ENCODE measurements around the gene LRMDA.

The LRMDA gene

DNA sequence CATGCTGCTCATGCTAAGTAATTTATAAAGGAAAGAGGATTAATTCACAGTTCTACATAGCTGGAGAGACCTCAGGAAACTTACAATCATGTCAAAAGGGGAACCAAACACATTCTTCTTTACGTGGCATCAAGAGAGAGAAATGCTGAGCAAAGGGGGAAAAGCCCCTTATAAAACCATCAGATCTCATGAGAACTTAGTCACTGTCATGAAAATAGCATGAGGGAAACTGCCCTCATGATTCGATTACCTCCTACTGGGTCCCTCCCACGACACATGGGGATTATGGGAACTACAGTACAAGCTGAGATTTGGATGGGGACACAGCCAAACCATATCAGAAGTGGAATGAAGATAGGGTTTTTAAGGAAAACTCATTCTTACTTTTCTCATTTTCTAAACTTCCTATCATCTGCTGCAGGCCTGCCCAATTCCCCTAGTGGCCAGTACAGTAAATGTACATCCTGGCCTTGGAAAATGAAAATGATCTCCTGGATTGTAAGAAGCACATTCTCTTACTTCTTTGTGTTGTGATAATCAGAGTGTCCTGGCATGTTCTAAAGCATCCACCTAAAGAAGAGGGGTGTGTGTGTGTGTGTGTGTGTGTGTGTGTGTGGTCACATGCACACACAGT is 421.5 kb downstream of the LRMDA start:
- in situ Hi-C loops (cut with MboI; ENCODE audit: low sequenced_read_pairs) = no loop called here

DNA sequence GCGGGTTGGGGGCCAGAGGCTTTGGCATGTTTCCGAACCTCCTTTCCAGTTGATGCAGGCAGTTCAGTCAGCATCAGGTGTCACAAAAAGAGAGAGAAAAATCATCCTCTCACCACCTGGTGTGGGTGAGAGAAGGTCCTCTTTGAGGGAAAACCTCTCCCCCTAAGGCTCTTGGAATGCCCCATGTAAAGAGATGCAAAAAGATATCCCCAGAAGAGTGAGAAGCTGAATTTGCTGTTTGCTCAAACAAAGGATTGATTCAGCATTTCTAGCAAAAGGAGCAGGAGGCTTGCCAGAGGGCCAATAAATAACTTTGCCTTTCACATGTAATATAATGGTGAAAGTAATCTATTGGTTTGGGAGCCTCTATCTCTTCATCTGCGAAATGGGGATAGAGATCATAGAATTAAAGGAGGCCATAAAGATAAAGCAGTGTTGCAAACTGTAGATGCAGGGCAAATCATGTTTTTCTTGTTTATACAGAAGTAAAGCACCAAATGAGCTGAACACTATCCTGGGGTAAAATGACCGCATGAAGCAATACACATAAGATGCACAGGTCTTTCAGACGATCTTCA is 425.9 kb downstream of the LRMDA start:
- in situ Hi-C loops (cut with MboI; ENCODE audit: low sequenced_read_pairs) = no loop called here

DNA sequence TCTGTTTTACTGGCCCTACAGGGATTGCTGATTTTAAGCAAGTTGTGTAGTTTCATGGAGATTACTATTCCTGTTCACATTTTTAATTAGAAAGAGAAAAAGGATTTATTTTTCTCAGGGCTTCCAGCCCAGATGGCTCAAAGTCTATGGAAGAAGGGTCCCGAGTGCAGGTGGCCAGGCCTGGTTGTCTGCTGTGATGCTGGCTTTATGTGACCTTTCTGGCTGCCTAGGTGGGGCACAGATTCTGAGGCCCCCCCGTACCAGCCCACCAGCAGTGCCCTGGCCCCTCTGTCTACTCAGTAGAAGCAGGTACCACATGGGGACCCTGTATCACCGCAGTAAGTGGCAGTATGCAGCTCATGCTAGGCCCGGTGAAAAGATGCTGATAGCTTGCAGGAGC is 426.5 kb downstream of the LRMDA start:
- in situ Hi-C loops (cut with MboI; ENCODE audit: low sequenced_read_pairs) = no loop called here

DNA sequence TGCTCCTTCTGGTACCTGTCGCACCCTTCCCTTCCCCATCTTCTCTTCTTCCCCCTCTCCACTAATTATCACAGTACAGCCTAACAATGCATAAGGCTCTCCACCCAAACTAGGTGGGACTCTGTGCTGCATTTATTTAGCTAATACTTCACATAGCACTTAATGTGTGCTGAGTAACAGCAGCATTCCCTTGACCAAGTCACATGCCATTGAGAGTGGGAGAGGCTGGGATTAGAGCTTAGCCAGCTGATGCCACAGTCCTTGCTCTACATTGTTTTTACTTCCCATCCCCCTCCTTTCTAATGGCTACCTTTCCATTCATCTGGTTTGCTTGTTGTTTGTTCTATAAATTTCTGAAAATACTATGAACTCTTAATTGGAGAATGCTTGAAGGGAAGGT is 426.9 kb downstream of the LRMDA start:
- in situ Hi-C loops (cut with MboI; ENCODE audit: low sequenced_read_pairs) = no loop called here

DNA sequence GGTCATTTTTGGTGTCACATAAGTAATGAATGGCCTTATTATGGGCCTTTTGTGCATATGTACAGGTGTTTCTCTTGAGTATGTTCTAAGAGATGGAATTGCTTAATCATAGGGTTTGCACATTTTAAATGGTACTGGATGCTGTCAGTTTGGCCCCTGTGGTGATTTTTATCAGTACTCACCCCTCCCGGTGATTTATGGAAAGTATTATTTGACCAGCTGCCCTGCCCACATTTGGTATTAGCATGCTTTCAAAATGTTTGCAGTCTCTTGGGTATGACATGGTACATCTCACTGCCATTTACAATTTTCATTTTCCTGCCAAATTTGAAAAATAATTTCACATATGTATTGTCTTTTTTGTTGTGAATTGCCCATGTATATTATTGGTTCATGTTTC is 427.7 kb downstream of the LRMDA start:
- in situ Hi-C loops (cut with MboI; ENCODE audit: low sequenced_read_pairs) = no loop called here

DNA sequence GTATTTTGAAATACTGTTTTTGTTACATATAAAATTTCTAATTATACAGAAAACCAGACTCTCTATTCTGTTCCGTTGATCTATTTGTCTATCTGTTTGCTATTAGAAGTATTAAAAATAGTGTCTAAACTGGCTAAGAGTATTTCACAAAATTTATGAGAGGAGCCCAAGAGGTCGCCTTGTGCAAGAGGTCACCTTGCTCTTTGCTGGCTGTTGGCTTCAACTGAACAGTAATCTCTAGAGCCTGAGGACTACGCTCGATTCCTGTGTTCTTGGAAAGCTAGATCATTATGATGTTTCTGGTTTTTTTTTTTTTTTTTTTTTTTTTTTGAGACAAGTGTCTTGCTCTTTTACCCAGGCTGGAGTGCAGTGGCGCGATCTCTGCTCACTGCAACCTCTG is 428.6 kb downstream of the LRMDA start:
- in situ Hi-C loops (cut with MboI; ENCODE audit: low sequenced_read_pairs) = no loop called here

DNA sequence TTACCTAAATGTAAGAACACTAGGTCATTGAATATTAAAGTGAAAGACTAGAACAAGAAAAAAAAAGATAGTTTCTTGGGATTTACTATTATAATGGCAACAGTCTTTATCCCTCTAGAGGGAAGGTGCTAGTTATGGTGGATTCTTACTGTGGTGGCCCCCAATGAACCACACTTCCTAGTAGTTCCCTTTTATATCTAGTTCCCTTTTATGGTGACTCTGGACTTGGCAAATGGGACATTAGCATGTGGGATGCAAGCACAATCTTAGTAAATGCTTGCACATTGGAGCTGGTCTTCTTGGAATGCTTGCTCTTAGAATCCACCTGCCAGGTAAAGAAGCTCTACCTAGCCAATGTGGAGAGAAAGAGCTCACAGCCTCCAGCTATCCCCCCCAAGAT is 430.2 kb downstream of the LRMDA start:
- in situ Hi-C loops (cut with MboI; ENCODE audit: low sequenced_read_pairs) = no loop called here

DNA sequence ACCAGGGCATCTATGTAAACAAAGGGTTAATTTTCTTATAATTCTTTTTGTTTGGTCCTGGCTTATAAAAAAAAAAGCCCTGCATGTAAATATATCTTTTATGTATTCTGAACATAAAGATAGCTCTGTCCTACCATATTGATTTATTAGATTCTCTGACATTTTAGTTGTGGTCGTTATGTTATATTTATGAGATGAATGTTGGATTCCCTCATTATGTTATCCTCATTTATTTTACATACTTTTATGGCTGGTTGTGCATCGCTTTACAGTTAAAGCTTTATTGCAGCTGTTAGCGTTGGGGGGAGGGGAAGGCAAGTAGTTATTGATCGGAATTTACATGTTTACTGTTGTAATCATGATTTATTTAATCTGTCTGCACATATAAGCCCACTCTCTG is 431.5 kb downstream of the LRMDA start:
- in situ Hi-C loops (cut with MboI; ENCODE audit: low sequenced_read_pairs) = no loop called here

DNA sequence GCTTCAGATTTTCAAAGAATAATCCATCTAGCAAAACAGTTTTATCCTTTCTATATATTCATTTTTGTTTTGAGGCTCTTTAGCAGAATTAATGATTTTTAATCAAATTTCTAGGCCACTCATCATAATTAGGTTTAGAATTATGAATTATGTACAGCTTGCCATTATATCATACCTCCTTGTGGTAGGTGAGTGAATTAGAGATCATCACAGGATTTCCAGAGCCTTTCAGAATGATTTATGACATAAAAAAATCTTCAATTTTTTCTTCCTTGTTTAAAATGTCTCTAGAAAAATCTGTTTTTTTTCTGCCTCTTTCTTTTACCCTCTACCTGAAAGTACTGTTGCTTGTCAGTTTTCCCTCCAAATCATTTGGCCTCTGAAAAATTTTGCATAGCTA is 433.3 kb downstream of the LRMDA start:
- in situ Hi-C loops (cut with MboI; ENCODE audit: low sequenced_read_pairs) = no loop called here

DNA sequence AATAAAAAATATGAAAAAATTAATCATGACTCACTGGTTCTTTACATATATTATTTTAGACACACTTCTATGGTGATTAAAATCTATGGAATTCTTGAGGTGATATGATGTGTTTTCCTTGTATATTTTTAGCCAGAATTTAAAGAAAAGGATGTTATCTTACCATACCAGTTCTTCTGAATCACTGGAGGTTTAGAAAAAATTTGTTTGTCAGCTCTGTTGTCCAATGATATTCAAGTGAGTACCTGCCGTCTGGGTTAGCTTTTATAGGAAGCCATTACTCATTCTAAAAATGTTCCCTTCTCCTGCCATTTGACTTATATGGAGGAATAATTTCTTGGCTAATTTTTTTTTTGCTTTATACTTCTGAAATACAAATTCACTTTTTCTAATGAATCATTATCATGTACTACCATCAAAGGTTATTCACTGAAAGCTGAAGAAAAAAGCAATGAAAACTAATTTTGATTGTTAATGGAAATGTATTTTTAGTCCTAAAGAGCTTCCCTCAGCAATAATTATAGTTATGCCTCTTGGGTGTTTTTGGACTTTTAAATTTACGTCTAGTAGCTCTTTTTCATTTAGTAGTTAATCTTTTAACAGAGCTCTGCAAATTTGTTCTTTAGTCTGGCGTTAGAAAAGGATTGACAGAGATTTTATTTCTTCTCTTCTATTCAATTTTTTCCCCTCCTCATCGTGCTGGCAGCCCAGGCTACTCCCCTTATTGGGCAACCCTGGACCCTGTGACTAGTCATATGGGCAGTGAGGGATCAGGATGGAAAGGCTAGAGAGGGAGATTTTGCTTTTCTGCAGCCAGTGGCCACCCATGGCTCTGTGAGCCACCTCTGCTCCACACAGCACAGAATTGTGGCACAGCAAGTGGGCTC is 434.2 kb downstream of the LRMDA start:
- in situ Hi-C loops (cut with MboI; ENCODE audit: low sequenced_read_pairs) = no loop called here

DNA sequence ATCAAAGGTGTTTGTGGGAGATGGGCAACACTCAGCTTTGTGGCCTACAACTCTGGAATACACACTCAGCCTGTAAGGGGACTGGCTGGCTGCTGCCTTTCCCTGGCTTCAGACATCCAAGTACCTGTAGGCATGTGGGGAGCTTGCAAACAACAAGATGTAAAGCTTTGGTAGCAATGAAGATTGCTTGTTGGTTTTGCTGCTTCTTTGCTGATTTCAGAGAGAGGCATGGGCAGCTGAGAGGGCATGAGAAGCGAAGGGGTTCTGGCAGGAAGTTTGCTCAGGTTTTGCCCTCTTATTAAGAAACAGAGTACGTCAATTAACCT is 434.8 kb downstream of the LRMDA start:
- in situ Hi-C loops (cut with MboI; ENCODE audit: low sequenced_read_pairs) = no loop called here

DNA sequence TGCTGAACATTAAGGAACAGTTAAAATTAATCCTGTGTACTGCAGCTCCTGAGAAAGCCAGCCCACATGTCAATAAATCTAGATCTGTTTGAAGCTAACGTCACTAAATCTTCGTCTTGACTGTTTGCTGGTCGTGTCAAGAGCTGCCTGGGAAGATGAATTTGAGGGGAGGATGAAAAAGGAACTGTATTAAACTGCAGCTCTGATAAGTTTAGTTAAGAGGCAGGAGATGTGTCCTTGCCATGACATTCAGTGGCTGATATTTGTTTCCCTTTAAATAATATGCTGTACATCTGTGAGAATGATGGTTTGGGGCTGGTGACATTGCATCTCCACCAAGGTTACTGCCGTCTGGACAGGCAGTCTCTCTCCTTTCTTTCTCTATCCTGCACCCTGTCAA is 435.3 kb downstream of the LRMDA start:
- in situ Hi-C loops (cut with MboI; ENCODE audit: low sequenced_read_pairs) = no loop called here

DNA sequence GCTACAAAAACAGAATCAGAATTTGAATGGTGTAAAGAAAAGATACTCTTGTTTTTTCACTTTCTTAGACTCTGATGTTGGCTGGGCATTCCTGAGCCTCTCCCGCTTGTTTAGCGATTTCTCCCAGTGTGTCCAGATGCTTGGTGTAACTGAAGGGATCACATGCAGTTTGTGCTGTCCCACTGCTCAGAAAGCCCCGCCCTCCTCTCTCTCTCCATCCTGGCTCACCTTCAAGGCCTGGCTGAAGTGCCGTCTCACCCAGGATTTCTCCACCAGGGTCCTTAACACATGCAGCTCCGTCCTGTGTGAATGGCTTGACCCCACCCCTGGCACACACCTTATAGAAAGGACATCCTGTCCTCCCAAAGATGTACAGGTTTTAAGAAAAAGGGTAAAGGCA is 437.1 kb downstream of the LRMDA start:
- in situ Hi-C loops (cut with MboI; ENCODE audit: low sequenced_read_pairs) = no loop called here

DNA sequence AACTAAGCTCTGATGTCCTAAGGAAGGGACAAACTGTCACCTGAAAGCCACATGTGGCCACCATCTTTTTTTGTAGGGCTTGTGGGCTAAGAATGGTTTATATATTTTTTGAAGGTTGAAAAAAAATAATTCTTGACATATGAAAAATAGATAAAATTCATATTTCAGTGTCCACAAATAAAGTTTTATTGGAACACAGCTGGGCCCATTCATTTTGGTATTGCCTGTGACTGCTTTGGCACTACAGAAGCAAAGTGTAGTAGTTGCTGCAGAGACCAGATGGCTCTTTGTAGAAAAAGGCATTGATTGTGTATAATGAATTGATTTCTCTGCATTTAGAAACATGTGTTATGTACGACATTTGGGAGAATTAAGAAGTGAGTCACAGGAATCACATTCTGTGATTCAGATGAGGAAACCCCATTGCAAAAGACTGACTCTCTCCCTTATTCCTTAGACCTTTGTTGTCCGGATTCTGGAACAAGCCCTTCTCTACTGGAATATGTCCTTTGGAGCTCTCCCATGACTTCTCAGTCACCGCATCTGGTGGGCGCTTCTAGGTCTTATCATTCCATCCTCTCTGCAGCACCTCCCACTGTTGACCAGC is 438.7 kb downstream of the LRMDA start:
- in situ Hi-C loops (cut with MboI; ENCODE audit: low sequenced_read_pairs) = no loop called here

DNA sequence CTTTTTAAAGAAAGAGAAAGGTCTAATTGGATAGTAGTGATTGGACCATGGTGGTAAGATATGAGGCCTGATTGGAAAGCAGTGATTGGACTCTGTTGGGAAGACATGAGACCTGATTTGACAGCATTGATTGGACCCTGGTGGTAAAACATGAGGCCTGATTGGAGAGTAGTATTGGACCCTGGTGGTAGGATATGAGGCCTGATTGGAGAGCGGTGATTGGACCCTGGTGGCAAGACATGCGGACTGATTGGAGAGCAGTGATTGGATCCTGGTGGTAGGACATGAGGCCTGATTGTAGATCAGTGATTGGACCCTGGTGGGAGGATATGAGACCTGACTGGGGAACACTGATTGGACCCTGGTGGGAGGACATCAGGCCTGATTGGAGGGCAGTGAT is 444.3 kb downstream of the LRMDA start:
- in situ Hi-C loops (cut with MboI; ENCODE audit: low sequenced_read_pairs) = no loop called here

DNA sequence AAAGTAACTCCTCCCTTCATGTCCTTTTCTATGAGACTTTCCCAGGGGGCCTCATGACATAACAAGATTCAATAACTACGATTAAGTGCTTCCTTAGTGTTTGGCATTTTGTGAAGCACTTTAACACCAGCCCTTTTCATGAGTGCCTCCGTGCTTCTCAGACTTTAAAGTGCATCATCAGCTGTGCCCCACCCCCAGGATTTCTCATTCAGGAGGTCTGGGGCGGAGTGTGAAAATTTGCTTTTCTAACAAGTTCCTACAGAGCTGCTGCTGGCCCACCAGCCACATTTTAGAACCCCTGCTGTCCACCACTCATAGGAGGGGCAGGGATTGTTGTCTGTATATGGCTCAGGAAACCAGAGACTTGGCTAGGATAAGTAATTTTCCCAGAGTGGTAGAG is 445.3 kb downstream of the LRMDA start:
- in situ Hi-C loops (cut with MboI; ENCODE audit: low sequenced_read_pairs) = no loop called here

DNA sequence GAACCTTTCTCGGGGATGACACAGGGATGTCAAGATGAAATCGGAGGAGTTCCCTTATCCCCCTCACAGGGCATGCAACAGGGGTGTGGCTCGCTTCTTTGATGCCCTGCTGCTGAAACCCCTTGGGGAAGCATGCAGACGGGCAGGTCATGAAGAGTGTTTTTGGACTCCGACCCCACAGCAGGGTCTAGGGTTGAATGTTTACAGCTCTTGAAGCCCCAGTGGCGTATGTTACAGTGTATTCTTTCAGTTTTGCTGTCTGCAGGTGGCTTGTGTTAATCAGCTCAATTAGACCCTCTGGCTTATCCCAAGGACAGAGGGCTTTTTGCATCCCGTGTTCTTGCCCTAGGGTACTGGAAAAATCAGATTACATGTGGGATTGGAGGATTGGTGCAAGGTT is 446.5 kb downstream of the LRMDA start:
- in situ Hi-C loops (cut with MboI; ENCODE audit: low sequenced_read_pairs) = no loop called here

DNA sequence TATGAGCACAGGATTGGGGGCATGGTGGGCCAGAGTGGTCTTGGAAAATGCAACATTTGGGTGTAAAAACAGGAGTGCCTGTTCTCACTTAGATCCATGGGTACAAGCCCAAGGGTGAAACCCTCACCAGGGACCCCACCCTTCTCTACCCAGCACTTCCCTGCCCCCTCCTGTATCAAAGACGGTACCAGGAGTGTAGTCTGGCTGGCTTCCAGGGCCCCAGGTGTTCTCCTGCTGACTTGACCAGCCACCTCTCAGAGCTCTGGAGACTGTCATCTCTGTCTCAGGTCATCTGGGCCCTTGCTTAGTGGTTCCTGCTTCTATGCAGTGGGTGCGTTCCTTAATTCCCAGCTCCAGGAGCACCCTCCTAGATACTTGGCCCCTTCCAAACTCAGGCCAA is 447.2 kb downstream of the LRMDA start:
- in situ Hi-C loops (cut with MboI; ENCODE audit: low sequenced_read_pairs) = no loop called here

DNA sequence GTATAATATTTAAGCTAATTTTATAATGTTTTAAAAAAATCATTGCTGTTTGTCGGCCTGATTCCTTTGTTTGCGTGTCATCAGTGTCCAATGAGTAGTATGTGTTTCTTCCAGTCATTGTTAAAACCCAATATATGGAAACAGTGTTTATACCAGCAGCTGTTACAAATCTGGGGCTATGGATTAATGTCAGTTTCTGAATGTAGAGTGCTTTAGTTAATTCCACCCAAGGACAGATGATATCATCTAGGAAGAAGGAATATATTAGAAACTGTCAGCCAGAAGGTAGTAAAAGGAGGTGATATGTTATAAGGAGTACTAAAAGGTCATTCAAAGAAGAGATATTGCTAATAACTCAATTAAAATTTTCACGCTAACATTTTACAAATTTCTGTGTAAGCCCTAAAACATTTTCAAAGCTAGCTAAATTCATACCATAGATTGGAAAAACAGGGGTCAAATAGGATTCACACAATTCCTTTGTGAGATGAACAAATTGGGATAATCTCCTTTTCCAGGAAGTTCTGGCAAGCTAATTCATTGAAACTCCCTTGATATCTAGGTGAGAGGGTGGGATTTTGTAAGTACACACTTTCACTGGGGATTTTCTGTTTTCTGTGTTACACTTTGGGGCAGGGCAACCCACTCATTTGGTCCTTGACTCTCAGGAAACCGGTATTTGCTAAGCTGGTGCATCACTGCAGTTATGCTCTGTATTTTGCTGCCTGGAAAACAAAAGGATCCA is 448.8 kb downstream of the LRMDA start:
- in situ Hi-C loops (cut with MboI; ENCODE audit: low sequenced_read_pairs) = no loop called here

DNA sequence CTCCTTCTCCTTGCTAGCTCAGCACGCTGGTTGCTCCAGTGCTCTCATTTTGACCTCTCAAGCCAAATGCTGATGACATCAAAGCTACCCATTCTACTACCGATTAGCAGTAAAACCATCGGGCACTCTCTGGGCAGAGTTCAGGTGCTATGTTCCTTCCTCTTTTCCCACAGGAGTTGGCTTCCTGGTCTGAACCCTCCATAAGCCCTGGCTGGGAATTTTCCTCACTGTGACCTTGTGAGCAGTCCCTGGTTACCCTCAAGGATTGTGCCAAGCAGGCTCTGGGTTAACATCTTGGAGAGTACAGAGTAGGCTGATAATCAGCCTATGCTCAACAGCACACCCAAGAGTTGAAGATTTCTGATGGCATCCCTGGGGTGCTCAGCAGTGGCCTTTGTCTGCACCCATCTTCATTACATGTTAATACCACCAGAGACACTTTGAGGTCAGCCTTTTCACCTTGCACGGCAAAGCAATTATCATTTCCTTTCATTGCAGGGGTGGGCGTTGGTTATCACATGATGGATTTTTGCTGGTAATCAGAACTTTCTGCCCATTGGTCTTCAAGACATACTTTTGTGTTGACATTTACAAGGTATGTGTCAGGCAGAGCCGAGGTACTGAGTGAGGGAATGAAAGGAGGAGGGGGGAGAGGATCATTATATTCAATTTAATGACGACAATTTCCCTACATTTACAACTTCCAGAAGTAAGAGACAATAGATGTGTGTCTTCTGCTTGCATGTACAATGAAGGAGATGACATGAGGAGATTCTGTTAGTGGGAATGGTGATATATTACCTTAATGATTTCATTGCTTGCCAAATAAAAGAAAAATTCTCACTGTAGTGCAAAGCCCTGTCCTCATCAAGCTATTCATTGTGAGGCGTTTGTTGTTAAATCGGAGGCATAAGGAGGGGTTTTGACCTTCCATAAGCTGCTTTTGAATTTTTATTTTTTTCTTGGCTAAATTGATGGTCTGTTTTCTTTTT is 452.0 kb downstream of the LRMDA start:
- in situ Hi-C loops (cut with MboI; ENCODE audit: low sequenced_read_pairs) = no loop called here

Measured in hTERT RPE-1 (cell line).